GM21528 (cell line): Measurements from ENCODE around the gene SLC36A4.
"Not testable (repeated sequence)": the region's sequence is repeated elsewhere in the genome, so short reads cannot be mapped to it uniquely, and the experiment has no call there.

Source experiments
- ATAC-seq: cut with Tn5 transposase; IDR thresholded peaks from one replicate; pipeline ENCODE4 v1.9.1; 2021; ENCODE audit warnings: mild to moderate bottlenecking, moderate library complexity; ENCODE audit not compliant: unreplicated experiment, low FRiP score

The SLC36A4 gene

GRCh38 chr11:93197380-93198214, at the start of gene SLC36A4:
Gene SLC36A4, minus strand, starts transcription at chr11:93197991. Its CDS starts 159 bp downstream, at chr11:93197832.
- peak; percentile 95 for ATAC-seq

- ATAC-seq, result not testable (repeated sequence)
Measured at GRCh38 chr11:93246790-93247189, 49.0 kb upstream of the SLC36A4 start.

GRCh38 chr11:93244018-93244417, 46.2 kb upstream of the SLC36A4 start:
- no peak for ATAC-seq

GRCh38 chr11:93239966-93240365, 42.2 kb upstream of the SLC36A4 start:
- no peak for ATAC-seq

GRCh38 chr11:93238956-93239355, 41.2 kb upstream of the SLC36A4 start:
- no peak for ATAC-seq

- ATAC-seq, result no peak
Measured at GRCh38 chr11:93236741-93237675, 39.2 kb upstream of the SLC36A4 start.

GRCh38 chr11:93234602-93235207, 36.9 kb upstream of the SLC36A4 start:
- ATAC-seq, result peak; percentile 98

GRCh38 chr11:93229876-93230275, 32.1 kb upstream of the SLC36A4 start:
- ATAC-seq, result no peak

- ATAC-seq, result no peak
Measured at GRCh38 chr11:93225662-93226061, 27.9 kb upstream of the SLC36A4 start.

GRCh38 chr11:93221539-93221938, 23.7 kb upstream of the SLC36A4 start:
- ATAC-seq, result no peak

GRCh38 chr11:93220078-93220477, 22.3 kb upstream of the SLC36A4 start:
- ATAC-seq, result no peak

- no peak for ATAC-seq
Measured at GRCh38 chr11:93219440-93219839, 21.6 kb upstream of the SLC36A4 start.

GRCh38 chr11:93216511-93217101, 18.8 kb upstream of the SLC36A4 start:
- ATAC-seq, result no peak

GRCh38 chr11:93213622-93214021, 15.8 kb upstream of the SLC36A4 start:
- ATAC-seq, result no peak

- no peak for ATAC-seq
Measured at GRCh38 chr11:93212094-93212493, 14.3 kb upstream of the SLC36A4 start.

GRCh38 chr11:93209466-93209865, 11.7 kb upstream of the SLC36A4 start:
- no peak for ATAC-seq

GRCh38 chr11:93208663-93209270, 11.0 kb upstream of the SLC36A4 start:
- ATAC-seq, result no peak

GRCh38 chr11:93199616-93200015, 1.8 kb upstream of the SLC36A4 start:
- ATAC-seq, result no peak

- no peak for ATAC-seq
Measured at GRCh38 chr11:93198215-93198845, 539 bp upstream of the SLC36A4 start.
